Measurements from ENCODE around the gene MINK1.
A peak's percentile ranks its signal among the peaks of the same experiment; 100 is the strongest.

The MINK1 gene

DNA sequence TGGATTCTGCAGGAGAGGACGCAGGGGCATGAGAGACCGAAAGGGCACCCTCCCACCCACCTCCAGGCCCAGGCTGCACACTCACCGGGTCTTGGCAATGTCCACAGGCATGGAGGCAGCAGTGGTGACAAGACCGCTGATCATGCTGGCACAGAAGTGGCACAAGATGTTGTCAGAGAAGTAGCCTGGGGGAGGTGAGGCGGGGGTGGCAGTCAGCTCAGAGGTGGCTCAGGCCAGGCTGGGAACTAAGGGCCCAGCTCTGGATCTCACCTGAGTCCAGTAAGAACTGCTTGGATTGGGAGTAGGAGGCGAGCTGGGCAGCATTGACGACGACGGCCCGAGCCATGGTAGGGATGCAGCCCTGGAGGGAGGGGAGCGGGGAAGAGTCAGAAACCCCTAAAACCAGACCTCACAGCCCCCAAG lies 104.9 kb downstream of the MINK1 start:
- no peak for DNase-seq

DNA sequence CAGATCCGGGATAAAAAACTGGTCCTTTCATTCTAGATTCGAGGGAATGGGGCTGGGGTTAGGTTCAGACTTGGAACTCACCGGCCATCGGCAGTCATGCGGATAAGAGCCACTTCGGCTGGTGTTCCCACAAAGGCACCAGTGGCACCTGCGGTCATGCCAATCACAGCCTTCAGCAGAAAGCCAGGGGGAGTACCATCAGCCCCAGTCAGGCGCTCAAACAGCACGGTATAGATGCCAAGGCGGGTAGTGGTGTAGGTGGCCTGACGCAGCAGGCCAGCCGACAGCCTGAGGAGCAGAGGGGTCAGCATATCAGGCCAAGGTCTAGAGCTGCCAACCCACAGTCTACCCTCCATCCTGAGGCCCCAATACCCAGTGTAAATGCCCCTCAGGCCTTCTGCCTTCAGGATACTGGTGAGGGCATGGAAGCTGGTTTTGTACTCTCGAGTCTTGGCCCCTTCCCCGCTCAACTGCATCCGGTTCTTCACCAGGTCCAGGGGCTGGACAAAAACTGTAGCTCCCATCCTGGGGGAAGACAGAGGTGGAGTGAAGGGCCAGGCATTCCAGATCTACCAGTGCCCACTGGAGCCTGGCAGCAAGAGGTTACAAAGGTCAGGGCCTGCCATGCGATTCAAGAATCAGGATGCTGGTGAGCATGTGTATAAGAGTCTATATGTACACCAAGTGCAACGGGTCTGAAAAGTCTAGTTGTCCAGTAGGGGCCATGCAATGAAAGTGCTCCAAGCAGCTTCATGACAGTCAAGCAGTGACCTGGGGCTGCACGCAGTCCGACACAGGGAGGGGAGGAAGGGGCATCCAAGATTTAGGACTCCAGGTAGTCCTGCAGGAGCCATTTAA lies 105.8 kb downstream of the MINK1 start:
- DNase-seq, result no peak

DNA sequence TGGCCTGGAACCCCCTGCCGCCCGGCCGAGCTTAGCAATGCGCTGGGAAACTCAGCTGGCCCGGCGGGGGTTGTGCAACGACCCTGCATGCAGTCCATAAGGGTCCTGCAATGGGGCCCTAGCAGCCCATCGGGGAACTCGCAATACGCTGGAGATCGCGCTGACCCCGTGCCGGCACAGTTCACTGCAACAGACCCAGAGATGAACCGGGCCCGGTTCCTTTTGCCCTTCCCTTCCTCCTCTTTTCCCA lies 106.3 kb downstream of the MINK1 start:
- no peak for DNase-seq

DNA sequence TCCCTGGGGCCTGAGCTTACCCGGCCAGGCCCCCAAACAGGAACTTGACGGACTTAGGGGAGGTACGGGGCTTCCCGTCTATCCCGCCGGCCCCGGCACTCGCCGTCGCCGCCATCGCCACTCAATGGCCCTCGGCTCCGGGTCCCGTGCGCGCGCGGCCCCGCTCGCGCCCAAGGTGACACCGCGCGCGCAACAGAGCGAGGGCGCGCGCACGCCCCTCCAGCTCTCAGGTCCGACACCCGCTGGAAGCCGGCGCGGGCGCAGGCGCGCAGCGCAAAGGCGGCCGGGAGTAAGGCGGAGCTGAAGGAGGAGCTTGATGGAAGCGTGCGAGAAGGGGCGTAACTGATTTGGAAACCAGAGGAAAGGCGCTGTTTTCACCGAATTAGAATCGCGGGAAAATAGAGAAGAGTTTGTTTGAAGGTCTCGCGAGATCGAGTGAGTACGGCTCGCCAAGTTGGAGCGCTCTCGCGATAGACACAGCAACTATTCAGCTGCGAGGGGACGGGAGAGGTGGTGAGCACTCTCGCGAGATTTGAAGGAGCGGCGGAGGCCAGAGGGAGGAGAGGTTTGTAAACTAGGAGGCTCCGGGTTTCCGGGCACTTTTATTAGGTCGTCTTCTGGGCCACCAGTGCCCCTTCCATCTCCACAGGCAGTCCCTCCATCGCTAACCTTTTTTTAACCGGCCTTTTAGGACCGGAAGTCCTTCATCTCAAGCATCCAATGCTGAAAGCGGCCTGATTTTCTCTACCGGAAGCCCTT lies 106.8 kb downstream of the MINK1 start, which contains the start of the genes RNF167 and SLC25A11:
TSS of gene RNF167 (plus strand) at position 473 of the 759 bp plus-strand sequence. CDS start 642 bp downstream, outside the sequence.
TSS of gene SLC25A11 (minus strand) at position 251 of the 759 bp plus-strand sequence. CDS start at position 115, 136 bp downstream.
- peak; percentile 98 for DNase-seq

DNA sequence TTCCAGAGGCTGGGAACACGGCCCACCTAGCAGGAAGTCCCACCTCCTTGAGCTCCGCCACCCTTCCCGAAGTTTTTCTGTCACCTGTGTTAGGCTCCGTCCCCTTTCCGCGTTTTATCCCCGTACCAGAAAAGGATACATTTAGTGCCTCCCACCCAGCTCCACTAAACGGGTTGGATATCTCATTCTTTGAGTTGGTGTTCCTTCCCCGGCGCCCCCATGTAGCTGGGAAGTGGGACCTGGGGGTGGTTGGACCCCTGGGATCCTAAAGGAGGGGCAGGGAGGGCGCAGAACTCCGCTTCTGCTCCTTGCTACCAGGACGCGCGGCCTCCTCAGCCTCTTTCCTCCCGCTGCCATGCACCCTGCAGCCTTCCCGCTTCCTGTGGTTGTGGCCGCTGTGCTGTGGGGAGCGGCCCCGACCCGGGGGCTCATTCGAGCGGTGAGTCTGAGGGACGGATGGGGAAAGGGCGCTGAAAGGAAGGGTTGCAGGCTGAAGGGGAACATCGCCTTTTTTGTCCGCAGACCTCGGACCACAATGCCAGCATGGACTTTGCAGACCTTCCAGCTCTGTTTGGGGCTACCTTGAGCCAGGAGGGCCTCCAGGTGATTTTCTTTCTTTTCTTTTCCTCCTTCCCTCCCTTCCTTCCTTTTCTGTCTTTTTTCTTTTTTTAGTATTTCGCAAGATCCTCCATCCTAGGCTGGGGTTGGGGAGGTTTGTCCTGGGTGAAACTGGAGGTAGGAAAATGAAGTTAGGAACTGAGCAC lies 107.6 kb downstream of the MINK1 start:
- no peak for DNase-seq

DNA sequence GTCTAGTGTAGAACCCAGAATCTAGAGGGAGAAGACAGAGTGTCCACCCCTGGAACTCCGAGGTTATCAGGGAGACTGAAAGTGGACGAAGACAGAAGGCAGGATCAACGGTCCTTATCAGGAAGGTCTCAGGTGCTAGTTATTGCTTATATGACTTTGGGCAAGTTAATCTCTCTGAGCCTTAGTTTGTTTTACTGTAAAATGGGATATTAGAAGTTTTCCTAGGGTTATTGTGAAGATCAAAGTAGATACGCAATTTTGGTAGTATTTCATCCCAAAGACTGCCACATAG lies 108.1 kb downstream of the MINK1 start:
- no peak for DNase-seq

DNA sequence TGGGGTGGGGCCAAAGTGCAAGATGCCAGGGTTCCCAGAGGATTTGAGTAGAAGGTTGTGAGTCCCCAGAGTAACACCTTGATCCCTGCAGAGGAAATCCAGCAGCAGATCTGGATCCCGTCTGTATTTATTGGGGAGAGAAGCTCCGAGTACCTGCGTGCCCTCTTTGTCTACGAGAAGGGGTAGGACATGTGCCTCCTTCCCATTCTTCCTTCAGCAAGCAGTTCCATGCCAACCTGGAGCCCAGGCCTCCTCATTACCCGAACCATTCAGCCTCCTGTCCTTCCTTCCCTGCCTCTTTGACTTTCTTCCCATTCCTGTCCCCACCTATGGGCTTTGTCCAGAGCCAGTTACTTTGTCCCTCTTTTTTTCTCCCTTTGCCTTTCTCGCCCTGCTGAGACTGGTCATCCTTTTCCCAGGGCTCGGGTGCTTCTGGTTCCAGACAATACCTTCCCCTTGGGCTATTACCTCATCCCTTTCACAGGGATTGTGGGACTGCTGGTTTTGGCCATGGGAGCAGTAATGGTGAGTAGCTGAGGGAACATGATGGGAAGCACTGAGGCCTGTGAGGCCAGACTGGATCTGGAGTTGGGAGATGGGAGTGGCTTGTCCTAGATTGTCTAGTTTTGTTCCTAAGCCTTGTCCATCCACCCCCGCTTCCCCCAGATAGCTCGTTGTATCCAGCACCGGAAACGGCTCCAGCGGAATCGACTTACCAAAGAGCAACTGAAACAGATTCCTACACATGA lies 109.8 kb downstream of the MINK1 start:
- DNase-seq, result no peak

DNA sequence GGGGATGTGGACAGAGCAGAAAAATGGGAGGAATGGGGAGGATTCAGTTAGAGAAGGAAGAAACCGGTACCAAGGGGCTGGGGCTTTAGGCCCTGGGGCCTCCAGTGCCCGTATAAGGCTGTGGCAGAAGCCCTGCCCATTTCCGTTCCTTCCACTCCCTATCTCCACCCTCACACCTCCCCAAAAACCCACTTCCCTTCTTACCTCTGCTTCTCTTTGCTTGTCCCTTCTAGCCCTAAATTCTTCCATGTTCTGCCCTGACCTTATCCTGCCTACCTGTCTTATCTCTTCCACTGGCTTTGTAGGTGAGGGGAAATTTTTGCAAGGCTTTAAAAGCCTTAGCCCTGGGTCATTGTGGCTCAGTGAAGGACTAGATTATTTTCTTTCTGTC lies 111.0 kb downstream of the MINK1 start:
- DNase-seq, result no peak

DNA sequence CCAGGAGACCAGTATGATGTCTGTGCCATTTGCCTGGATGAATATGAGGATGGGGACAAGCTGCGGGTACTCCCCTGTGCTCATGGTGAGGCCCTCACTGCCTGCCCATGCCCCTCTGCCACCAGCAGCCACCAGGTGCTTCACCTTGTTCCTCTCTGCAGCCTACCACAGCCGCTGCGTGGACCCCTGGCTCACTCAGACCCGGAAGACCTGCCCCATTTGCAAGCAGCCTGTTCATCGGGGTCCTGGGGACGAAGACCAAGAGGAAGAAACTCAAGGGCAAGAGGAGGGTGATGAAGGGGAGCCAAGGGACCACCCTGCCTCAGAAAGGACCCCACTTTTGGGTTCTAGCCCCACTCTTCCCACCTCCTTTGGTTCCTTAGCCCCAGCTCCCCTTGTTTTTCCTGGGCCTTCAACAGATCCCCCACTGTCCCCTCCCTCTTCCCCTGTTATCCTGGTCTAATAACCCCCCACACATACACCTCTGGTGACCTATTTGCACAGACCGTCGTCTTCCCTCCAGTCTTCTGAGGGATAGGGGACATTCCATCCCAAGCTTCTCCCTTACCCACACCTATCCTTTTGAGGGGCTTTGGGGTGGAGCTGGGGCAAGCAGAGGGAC lies 111.5 kb downstream of the MINK1 start:
- no peak for DNase-seq

DNA sequence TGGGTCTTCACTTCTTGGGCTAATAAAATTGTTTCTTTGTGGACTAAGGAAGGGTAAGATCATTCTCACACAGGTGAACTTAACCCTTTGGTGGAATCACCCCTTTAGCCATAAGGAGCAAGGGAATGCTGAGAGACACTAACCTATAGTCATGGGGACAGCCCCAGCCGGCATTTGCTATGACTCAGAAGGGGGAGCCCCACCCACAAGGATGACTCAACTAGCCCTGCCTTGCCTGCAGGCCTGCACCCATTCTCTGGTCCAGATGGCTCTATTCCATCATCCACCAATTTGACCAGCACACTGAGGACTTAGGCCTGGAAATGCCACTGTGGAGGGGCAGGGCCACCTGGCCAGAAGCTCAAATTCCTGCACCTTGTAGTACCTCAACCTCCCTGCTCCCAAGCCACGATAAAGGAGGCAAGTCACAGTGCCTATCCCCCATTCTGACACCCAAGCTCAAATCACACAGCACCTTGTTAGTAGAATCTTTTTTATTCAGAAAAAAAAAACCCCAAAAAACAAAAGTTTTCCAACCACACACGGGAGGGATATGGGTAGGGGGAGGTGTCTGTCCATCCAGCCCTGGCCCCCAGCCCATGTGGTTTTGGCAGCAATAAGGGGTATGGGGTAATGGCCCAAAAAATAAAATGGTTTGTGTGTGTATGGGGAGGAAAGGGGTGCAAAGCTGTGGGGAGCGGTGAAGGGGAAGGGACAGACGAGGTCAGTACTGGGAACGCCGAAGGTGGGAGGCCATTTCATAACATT lies 112.2 kb downstream of the MINK1 start:
- DNase-seq, result no peak

DNA sequence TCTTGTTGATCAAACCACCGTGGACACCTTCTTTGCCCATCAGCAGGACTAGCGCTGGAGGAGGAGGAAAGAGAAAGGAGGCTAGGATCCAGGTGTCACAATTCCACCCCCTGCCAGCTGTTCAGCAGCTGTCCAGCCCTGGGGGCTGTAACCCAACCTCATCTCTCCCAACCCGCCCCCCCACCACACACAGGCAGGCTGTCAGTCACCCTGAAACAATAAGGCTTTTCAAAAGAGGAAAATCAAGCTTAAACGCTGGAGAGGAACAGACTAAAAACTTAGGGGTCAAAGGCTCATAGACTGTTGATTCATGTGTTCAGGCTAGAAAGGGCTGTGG lies 112.8 kb downstream of the MINK1 start:
- DNase-seq, result no peak

DNA sequence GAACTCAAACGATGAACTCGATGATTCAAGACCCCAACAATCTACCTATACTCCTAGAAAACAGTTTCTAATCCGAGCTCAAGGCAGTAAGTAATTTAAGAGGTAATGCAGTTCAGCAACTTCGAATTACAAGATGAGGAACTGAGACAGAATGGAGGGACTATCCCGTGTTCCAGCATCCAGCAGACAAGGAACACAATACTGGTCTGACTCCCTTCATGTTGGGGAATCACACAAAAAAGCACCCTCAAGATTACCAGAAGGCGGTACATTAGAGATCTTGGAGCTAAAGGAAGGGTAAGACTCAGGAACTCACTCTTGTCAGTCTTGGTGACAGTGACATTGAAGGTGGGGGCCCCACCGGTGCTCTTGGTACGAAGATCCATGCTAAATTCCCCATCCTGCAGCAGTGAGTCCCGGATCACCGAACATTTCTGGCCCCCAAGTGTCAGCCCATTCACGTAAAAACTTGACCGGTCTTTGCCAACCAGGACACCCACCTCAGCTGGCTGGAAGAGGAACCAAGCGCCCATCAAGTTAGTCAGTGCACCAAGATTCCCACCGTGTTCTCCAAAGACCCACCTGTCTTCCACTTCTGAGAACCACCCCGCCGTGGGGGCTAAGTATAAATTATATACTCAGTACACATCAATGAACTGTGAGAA lies 113.3 kb downstream of the MINK1 start:
- DNase-seq, result no peak

DNA sequence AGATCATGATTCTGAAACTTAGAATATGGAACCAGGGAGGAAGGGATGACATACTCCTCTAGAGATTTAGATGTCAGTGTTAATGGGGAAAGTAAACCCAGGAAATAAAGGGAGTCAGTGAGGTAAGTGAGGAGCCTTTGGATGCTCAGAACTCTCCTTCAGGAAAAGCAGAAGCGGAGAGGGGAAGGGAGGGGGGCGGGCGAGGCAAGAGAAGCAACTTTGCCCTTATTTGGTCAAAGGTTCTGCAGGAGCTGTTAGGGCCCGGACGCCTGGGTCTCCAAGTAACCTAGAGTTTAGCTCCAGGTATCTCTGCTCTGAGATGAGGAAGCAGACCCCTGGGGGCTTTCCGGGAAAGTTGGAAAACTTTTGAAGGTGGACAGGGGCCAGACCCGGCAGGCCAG lies 113.9 kb downstream of the MINK1 start:
- no peak for DNase-seq
